Fibroblast of skin of scalp (primary cell): ENCODE results near the gene C6orf15.
A peak's percentile ranks its signal among the peaks of the same experiment; 100 is the strongest.
"Not testable (repeated sequence)": the region's sequence is repeated elsewhere in the genome, so short reads cannot be mapped to it uniquely, and the experiment has no call there.

Source experiments
- DNase-seq: peaks from one replicate; pipeline ENCODE4 v3.0.0-alpha.2; 2013

The C6orf15 gene

DNA sequence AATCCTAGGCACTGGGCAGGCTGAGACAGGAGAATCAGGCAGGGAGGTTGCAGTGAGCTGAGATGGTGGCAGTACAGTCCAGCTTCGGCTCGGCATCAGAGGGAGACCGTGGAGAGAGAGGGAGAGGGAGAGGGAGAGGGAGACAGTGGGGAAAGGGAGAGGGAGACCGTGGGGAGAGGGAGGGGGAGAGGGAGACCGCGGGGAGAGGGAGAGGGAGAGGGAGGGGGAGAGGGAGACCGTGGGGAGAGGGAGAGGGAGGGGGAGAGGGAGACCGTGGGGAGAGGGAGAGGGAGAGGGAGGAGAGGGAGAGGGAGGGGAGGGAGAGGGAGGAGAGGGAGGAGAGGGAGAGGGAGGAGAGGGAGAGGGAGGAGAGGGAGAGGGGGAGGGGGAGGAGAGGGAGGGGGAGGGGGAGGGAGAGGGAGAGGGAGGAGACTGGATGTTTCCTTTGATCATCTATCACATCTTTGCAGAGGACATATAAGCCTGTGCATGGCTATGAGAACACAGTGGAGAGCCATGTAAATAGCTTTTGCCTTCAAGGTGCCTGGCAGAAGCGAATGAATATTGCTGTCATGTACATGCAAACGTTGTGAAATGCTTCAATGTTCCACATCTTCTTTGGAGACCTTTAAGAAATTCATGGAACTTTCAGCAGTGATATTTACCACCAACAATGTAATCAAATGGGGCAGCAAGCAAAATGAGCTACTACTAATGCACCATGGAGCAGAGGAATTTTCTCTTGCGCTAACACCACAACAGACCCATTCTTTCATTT is 44.3 kb downstream of the C6orf15 start:
- not testable (repeated sequence) for DNase-seq

DNA sequence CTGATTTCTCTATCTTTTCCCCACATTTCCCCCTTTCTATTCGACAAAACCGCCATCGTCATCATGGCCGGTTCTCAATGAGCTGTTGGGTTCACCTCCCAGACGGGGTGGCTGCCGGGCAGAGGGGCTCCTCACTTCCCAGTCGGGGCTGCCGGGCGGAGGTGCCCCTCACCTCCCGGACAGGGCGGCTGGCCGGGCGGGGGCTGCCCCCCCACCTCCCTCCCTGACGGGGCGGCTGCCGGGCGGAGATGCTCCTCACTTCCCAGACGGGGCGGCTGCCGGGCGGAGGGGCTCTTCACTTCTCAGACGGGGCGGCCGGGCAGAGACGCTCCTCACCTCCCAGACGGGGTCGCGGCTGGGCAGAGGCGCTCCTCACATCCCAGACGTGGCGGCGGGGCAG is 45.3 kb downstream of the C6orf15 start:
- DNase-seq: not testable (repeated sequence)

GRCh38 chr6:31065556-31065955 is 46.8 kb downstream of the C6orf15 start:
- peak; percentile 38 for DNase-seq

DNA sequence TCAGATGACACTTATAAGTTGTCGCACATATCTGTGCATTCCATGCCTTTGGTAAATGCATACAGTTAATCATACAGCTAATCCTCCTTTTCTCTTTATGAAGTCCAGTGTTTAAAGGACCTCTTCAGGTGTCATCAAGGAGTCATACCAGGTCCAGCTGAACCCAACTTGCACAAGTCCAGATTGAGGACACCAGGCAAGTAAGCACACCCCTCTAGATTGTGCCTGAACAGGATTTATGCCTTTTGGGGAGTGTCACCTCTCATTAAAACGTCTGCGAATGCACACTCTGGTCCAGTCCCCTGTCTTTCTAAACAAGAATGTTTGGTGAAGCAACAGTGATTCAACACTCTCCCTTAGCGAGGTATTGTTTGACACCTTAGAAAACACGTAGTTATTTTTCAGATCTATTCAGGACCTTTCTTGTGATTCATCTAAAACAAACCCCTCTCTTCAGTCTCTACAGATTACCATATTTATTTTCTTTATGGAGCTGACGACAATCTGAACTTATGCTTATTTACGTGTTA is 48.4 kb downstream of the C6orf15 start:
- no peak for DNase-seq
